Activated CD4-positive, alpha-beta T cell treated with anti-CD3 and anti-CD28 coated beads for 24 hours (primary cell): ENCODE results near the gene AMIGO1.

Experiments
- DNase-seq, 2 donors: peaks; one replicate each; pipeline ENCODE4 v3.0.0-alpha.2; 2020; ENCODE audit warnings: low read depth in 2 of 2

The AMIGO1 gene

DNA sequence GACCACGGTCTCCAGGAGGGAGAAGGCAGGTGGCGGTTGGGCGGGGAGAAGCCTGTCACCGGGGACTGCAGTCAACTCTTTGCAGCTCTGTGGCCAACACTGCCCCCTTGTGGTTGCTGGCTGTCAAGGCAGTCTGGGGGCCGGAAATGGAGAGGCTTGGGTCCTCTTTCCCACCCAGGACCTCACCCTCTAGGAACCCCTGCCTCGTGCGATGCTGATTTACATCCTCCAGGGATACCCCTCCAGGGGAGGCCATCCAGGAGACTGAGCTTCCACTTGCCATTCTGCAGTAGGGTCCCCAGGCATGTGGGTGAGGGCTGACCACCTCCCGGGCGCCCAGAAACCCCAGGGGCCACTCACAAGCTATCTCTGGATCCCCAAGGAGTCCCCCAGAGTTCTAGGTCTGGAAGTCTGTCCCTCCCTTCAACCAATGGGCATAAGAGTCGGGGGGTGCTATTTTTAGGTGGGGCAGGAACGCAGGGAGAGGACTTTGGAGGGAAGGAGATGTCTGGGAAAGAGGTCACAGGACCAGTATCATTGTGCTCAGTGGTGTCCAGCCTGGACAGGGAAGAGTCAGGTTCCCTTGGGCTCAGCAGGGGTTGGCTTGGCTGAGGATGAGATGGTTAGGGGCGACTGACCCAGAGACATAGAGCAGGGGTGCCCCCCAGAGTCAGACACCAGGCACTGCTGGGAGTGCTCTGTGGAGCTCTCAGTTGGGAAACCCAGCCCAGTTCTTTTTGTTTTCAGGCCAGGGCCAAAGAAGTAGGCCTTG lies 23.0 kb upstream of the AMIGO1 start:
- peak; percentile 90 to 93 for DNase-seq

DNA sequence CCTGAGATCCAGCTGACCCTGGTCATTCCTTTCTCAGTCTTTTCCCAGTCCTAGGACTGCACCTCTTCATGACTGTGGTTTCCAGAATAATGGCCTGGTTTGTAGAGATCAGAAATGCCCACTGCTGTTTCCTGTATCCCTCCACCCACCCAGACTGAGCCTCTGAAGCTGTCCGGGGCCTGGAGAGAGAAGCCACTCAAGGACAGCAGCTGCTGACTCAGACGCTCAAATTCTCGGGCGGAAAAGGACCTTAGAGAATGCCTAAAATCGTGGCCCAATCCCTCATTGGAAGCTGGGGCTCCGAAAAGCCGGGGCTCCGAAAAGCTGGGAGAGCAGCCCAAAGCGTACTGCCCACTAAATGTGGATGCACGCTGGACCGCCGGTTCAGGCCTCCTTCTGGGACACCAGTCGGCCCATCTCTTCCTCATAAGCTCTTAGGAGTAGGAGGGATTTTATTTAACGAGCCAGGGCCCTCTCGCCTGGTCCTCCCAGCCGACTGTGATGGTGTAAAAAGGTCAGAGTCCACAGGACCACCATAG lies 22.4 kb upstream of the AMIGO1 start:
- no peak for DNase-seq

DNA sequence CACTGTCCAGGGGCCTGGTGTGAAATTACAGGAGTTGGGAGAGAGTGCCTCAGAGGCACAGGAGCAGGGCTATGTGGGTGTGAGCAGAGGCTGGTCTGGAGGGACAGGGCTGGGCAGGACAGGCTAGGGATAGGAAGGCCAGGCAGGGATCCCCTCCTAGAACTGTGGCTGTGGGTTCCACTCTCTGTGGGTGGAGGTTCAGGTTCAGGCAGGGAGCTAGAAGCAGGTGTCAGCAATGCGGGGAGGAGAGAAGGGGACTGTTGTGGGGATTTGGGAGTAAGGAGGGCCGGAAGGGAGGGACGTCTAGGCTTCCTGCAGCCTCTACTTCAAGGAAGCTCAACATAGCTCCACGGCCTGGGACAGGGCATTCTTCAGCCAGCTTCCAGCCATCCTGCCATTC lies 21.9 kb upstream of the AMIGO1 start:
- no peak for DNase-seq

DNA sequence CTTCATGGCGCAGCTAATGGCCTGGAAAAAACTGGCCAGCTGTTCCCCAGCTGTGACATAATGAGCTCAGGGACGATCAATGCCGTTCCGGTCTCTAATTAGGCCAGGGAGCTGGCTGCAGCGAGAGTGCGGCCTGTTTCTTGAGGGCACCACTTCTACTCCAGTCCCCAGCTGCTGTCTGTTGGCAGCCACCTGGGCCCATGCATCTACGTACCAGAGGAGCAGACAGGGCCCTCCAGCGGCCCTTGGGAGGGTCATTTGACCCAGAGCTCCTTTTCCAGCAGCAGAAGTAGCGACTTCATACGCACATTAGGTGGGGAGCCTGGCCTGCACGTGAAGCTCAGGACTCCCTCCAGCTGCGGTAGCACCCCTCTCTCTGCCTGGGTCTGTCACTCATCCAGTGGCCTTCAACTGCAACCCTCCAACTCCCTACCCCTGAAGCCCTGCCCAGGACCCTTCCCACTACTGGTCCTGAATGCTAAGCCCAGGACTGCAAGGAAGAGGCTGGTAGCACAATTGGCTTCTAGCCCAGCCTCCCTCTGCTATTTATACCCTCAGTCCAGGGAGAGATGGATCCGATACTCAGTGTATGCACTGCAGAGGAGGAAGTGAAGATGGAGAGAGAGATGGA lies 21.0 kb upstream of the AMIGO1 start:
- DNase-seq: no peak

DNA sequence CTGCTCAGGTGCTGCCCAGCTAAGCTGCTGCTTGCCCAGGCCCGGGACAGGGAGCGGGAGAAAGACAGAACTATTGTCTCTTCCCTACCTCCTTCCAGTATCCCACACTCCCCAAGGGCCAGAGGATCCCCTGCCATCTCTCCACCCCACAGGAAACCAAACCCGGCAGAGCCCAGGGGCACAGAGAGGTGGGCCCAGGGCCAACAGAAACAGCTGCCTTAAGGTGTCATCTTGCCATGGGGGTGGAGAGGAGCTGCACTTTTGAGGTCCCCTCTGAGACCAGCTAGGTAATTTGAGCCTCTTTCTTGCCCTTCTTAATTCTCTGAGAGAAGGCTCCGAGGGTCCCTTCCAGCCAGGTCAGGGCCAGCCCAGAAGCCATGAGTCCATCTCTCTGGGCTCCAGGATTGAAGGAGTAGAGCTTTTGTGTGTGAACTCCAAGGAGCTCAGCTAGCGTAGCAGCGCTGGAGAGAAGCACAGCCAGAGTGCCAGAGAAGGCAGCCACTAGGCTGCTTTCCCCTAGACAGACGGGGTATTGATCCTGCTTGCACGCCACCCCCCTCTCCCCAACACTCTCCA lies 20.4 kb upstream of the AMIGO1 start:
- no peak for DNase-seq

DNA sequence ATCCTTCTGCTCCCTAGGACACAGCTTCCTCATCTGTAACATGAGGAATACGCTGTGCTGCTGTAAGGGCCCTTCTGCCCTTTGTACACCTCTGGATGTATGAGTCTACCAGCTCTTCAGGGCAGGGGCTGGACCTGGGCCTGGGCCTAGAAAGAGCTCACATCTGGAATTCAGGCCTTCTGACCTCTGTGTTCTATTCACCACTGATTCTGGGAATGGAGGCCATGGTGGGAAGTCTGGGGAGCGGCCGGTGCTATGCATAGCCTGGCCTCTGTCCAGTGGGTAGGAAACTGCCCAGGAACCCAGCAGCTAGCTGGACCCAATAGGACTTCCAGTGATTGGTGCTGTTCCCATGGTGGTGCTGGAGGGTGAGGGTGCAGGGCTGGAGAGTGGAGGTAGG lies 19.2 kb upstream of the AMIGO1 start:
- no peak for DNase-seq

DNA sequence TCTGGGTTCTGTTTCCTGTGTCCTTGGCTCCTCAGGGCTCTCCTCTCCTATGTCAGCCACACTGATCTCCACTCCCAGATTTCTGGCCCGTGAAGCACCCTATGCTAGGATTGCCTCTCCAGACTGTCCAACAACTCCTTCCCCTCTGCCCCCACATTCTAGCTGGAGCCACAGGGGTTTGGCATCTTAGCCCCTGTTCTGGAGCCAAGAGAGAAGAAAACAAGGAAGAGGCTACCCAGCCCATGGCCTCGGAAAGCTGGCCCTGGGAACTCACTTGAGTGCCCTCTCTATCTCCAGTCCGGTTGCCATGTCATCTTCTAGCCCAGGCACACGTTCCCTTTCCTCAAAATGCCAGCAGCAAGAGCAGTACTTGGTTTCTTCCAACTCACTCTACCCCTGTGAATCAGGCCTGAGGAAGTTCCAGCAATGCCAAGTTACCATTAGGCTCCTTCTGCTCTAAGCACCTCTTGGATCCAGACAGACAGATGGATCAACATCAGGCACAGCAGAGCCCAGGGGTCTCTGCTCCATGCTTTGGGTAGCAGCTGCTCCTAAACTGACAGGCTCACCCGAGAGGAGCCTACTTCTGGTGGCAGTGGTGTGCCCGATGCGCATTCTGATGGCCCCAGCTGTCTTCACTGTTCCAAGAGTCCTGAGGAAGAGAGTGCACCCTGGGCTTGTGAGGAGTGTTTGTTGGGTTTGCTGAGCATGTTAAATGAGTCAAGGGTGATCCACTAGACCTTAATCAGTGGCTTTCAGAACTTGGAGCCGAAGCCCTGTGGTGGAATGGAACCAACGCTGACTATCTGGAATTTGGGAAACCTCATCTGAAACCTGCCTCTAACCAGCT lies 18.5 kb upstream of the AMIGO1 start:
- no peak for DNase-seq

DNA sequence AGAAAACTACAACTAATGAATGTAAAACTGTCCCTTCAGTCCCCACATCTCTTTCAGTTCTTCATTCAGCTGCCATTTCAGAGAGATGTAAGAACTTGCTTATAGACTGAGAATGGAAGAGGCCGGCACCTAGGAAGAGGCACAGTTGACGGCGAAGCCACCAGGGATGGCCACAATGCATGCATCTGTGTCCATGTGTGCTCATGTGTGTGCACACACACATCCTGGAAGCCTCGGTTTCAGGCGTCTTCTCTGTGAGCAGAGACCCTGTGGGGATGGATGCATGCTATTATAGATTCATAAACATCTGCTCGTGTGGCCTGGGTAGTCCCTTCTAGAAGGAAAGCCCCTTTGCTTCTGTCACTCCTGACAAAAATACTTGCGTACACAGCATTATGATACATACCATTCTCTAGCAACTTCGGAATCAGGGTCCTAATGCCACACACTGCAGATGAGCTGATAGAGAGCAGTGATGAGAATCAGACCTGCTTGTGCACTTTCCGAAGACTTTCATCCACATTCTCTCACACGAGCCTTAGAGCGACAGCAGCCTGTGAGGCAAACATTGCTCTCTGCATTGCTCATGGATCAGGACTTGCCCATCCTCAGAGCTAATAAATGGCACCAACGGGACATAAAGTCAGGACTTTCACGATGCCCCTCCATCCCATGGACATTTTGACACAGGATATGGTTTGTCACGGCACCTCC lies 17.7 kb upstream of the AMIGO1 start:
- no peak for DNase-seq

DNA sequence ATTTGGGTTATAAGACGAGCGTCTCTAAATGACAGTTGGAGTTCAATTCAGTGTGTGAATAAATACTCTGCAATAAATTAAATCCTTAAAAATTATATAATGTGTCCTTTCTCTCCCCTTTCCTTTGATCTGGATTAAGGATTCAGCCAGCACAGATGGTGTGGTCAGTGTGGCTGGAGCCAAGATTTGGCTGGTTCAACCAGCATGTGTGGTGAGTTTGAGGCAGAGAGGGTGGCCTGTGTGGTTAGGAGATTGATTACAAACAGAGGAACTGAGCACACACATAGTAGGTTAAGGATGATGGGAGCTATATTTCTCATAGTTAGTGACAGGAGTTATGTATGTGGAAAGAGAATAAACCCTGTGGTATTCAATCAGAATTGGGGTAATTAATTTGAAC lies 14.2 kb upstream of the AMIGO1 start:
- no peak for DNase-seq

DNA sequence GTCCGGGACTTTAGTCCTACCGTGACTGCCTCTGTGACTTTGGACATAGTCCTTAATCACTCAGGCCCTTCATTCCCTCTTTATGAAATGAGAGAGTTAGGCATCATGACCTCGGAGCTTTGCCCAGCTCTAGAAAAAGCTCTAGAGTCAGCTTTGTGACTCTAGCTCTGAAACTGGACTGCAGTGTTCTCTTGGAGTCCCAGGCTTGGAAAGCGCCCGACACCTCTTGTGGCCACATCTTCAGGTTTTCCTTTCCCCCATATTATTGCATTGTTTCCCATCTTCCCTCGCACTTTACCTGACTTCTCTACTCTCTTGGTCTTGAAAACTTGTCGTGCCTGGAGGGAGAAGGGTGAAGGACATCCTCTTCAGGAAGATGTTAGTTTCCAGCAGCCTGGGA lies 12.5 kb upstream of the AMIGO1 start:
- no peak for DNase-seq

DNA sequence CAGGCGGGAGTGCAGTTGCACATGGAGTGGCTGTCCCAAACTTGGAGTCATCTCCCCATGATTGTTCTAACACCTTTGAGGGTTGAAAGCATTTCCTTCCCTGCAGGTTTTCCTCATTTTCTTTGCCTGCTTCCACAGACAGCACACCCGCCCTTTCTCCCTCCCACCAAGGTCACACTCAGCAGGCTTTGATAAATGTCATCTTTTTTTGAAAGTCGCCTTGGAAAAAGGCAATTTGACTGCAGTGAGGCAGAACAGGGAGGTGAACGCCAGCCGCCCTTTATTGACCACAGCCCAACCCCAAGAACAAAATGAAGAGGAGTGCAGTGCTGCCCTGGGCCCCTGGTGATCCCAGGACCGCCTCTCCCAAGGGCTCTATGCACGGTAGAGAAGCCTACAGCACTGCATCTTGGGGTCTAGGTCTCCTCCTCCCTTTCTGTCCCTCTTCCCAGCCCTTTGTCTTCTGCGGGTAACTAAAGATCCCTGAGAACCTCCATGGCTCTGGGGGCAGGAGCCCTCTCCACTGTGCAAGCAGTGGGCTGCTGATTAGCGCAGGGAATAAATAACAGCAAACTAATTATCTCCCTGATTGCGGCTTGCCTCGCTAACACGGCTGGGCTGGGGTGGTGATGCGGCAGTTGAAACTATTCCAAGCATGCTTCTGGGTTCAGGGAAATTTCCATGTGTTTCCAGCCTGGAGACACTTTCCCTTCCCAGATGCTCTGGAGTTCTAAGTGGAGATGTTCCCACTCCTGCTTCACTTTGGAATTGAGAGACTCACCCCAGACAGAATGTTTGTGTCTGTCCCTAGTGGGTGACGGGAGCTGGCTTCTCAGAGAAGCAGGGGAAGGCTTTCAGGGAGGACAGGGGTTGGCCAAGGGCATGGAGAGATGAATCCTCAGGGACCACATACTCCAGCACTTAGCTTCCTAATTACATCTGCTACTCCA lies 11.8 kb upstream of the AMIGO1 start:
- no peak for DNase-seq

DNA sequence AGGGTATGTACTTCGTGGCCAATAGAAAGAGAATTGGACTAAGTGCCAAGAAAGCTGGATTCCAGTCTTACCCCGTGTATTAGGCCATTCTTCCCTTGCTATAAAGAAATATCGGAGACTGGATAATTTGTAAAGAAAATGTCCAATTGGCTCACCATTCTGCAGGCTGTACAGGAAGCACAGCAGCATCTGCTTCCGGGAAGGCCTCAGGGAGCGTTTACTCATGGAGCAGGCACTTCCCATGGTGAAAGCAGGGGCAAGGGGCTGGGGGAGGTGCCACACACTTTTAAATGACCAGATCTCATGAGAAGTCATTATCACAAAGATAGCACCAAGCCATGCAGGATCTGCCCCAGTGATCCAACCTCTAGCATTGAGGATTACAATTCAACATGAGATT lies 7.8 kb upstream of the AMIGO1 start:
- no peak for DNase-seq

DNA sequence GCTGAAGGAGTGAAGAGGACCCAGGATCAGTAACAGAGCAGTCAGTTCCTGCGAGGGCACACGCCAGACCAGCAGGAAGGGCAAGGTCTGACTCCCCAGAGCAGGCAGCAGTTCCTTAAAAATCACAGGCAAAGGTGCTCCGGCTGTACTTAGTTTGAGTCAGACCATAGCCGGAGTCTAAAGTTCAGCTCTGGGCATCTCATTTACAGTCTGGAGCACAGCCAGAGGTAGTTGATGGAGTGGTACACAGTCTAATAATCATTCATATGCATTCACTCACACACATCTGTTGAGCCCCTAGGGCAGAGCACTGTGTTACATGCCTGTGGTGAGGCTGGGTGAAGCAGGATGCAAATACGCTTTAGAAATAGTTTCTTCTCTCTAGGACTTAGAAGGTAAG lies 7.3 kb upstream of the AMIGO1 start:
- no peak for DNase-seq

DNA sequence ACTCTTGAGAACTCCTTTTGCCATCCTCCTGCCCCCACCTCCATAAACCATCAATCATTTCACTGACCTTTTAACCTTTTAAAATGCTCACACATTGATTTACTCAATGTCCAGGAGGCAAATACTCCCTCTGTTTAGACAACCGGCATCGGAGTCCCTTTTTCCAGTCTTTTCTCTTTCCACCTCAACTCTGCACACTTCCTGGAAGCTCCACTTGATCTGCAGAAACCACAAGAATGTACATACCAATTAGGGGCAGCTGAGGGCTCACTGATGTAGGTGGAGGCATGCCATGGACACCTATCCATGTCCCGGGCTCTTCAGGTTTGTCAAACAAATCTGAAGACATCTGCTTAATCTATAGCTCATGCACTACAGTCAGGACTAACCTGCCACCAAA lies 5.3 kb upstream of the AMIGO1 start:
- no peak for DNase-seq

DNA sequence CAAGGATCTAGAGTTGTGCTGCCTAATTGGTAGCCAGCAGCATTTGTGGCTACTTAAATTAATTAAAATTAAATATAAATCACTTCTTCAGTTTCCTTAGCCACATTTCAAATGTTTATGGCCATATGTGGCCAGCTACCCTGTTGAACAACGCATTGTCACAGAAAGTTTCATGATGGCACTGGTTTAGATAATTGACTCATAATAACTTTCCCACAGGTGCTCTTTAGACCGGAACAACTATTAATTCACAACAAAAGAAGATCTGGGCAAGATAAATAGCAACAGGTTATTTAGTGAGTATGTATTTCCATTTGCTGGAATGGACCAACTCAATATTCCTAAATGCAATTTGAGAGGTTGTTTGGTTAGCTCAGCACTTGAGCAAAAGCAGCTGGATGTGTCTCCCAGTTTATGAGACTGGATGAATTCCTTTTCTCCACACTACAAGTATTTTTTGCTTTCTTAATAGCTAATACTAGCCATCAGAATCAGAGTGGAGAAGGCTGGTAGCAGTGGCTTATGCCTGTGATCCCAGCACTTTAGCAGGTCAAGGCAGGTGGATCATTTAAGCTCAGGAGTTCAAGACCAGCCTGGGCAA lies 3.7 kb upstream of the AMIGO1 start:
- DNase-seq: no peak

DNA sequence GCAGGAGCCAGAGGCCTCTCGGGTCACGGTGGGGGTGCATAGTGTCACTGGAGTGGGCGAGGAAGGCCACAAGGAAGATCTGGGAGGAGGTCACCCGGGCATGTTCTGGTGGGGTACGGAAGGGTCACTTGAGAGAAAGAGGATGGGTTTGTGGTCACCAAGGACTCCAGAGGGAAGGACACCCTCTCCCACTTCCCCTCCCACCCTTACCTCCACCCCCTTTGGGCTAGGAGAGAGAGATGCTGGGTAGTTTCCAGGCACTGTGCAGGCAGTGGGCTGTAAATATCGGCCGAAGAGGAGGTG lies 703 bp downstream of the AMIGO1 start:
- no peak for DNase-seq

DNA sequence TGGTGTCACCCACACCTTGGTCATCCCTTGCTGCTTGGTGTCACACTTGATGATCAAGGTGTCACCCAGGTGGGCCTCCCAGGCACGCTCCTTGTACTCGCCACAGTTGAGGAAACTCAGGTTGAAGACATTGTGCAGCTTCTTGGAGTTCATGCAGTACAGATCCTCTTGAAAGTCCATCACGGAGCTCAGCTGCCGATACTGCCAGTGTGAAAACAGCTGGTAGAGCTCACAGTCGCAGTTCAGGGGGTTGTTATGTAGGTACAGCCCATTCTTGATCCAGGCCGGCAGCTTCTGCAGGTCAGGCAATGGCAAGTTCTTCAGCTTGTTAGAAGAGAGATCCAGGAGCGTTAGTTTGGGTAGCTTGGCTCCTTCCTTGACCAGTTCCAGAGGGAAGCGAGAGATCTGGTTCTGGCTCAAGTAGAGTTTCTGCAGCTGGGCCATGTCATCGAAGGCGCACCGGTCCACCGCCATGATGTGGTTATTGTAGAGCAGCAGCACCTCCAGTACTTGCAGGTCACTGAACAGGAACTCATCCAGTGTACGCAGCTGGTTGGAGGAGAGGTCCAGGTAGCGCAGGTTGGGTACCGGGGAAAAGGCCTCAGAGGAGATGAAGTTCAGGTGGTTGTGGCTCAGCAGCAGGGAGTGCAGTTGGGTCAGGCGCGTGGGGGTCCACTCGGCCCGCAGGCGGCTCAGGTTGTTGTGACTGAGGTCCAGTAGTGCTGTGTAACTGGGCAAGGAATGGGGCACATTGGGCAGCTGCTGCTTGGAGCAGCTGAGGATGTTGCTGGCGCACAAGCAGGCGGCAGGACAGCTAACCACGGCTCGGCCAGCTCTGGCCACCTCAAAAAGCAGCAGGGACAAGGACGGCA lies 1.3 kb downstream of the AMIGO1 start:
- DNase-seq: no peak

DNA sequence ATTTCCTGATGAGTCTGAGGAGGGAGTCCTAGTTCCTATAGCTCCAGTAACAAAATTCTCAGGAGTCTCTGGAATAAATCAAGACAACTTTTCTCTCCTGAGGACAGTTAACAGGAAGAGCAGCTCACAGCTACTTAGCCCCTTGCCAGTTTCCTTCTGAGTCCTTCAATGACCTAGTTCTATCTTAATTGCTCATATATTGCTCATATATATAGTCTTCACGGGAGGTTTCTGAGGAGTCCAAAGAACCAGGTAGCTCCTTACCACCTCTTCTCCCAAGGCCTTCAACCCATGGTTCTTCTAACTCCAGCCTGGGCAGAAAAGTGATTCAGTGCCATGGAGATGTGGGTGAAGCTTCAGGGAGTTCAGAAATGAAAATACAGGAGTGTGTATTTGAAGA lies 4.6 kb downstream of the AMIGO1 start:
- no peak for DNase-seq

DNA sequence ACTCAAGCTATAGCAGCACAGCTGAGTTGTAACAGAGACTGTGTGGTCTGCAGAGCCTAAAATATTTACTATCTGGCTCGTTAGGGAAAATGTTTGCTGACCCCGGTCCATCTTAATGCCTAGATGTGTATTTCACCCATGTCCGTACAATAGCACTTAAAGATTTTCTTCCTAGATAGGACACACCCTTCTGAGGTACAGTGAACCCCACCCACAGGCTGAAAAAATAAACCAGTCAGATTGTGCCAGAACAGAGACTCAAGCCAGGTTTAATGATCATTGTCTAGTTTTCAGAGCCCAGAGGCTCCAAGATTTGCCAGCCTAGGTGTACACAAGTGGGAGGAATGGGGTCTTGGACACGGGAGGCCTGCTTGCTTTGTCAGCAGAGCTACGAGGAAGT lies 5.6 kb downstream of the AMIGO1 start:
- no peak for DNase-seq
